Kidney tubule cell (primary cell): ENCODE data around the gene PPP6R2.
A peak's percentile ranks its signal among the peaks of the same experiment; 100 is the strongest.

Experiments used
- DNase-seq: peaks from one replicate; pipeline ENCODE4 v3.0.0-alpha.2; 2018; ENCODE audit warnings: low spot score

Gene PPP6R2

DNA sequence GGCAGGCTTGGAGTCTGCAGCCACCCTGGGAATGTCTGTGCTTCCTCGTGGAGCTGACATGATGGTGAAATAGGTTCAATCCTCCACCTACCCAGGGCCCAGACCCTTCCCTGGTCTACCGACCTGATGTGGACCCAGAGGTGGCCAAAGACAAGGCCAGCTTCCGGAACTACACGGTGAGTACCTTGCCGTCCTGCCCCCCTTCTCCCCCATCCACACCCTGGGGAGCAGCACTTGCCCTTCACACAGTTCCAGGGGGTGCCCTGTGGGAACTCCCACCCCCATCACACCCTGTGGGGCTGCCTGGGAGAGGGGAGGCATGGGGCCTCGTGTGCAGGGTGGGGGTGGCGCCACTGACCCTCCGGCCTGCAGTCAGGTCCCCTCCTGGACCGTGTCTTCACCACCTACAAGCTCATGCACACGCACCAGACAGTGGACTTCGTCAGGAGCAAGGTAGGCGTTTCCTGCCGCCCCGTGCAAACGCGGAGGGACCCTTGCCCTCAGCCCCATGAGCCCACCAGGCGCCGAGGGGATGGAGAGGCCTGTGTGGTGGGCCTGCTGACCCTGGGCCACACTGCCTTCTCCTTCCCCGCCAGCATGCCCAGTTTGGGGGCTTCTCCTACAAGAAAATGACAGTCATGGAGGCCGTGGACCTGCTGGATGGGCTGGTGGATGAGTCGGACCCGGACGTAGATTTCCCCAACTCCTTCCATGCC, 144.3 kb downstream of the PPP6R2 start:
- DNase-seq: no peak

DNA sequence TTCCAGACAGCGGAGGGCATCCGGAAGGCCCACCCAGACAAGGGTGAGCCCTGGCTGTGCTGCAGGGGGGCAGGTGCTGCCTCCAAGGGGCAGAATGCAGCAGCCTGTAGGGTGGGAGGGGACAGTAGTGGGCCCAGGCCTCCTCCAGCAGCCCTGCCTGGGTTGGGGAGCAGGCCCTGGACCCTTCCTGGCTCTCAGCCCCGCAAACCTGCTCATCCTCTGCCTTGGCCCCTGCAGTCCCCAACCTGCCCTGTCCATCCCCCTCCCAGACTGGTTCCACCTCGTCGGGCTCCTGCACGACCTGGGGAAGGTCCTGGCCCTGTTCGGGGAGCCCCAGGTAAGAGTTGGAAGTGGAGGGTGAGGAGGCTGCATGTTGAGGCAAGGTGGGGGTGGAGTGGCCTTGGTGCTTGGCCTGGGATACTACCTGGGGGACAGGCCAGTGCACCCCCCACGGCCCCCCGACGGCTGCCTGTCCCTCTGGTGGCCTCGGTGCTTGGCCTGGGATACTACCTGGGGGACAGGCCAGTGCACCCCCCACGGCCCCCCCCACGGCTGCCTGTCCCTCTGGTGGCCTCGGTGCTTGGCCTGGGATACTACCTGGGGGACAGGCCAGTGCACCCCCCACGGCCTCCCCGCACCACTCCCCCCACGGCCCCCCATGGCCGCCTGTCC, 145.0 kb downstream of the PPP6R2 start:
- no peak for DNase-seq

DNA sequence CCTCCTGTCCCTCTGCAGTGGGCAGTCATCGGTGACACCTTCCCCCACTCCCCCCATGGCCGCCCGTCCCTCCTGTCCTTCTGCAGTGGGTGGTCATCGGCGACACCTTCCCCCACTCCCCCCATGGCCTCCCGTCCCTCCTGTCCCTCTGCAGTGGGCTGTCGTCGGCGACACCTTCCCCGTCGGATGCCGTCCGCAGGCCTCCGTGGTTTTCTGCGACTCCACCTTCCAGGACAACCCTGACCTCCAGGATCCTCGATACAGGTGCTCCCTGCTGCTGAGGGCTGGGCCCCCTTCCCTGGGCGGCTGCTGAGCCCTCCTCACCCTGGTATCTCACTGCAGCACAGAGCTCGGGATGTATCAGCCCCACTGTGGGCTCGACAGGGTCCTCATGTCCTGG, 145.8 kb downstream of the PPP6R2 start:
- DNase-seq: no peak

DNA sequence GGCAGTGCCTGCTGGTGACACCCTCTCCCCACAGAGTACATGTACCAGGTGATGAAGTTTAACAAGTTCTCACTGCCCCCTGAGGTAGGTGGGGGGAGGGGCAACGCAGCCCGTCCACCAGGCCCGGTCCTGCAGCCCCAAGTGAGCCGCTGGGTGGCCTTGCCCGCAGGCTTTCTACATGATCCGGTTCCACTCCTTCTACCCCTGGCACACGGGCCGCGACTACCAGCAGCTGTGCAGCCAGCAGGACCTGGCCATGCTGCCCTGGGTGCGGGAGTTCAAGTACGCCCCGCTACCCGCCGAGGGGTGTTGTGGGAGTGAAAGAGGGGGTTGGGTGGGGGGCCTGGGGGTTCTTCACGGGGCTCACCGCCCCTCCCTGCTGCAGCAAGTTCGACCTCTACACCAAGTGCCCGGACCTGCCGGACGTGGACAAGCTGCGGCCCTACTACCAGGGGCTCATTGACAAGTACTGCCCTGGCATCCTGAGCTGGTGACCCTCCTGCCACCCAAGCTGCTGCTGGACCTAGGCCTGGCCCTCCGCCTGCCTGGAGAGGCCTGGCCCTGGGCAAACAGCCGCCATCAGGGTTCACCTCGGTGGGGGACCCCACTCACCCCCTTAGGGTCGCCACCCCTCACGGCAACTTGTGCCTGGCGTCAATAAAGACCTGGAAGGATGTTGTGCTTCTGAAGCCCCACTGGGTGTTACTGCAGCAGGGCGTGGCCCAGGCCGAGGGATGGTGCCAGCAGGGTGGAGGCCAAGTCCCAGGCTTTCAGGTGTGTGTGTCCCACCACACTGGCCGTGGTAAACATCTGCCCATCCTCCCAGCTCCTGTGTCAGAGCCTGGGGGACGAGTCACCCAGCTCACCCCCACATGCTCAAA, 146.5 kb downstream of the PPP6R2 start:
- no peak for DNase-seq

DNA sequence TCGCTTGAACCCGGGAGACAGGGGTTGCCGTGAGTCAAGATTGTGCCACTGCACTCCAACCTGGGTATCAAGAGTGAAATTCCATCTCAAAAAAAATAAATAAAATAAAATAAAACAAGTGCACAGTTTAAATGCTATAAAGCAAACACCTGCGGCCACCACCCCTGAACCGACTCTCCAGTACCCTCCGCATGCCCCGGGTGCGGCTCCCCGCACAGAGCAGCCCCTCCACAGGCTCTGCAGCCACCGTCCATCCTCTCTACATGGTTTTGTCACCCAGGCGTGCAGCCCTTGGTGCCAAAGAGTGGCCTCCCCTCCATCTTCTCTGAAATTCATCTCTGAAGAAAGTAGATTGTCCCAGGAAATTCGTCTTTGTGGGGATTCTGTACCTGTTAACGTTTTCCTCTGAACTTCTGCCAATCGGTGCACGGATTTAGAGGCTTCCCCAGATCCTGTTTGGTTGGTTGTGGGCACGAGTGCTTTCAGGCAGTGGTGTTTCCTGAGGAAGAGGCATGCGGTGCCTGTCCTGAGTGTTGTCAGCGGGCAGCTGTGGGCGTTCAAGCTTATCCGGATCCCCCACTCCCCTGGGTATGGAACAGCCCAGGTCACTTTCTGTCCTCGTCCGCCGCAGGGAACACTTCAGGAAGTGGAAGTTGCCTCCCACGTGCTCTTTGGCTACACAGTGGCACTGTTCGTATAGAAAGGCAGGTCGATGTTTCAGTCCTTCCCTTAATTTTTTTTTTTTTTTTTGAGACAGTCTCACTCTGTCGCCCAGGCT, 147.6 kb downstream of the PPP6R2 start:
- peak; percentile 10 for DNase-seq
